ENCODE data around the gene GGT7.

- TF ChIP-seq RAD51 (IDR thresholded peaks at IDR 0.05; ENCODE audit: borderline replicate concordance, low read depth) (no peak), CBX2 (IDR thresholded peaks at IDR 0.05; ENCODE audit: insufficient read depth, low read length, poor library complexity, severe bottlenecking) (no peak), SMARCB1 (IDR thresholded peaks at IDR 0.05; ENCODE audit: insufficient read length, low read depth) (no peak), ZNF121 (CRISPR knock-in tag; conservative IDR thresholded peaks at IDR 0.05) (no peak), RNF219 (CRISPR knock-in tag; IDR thresholded peaks at IDR 0.05) (no peak), ATF7 (IDR thresholded peaks at IDR 0.05) (no peak), MAX (CRISPR knock-in tag; IDR thresholded peaks at IDR 0.05) (no peak)
Measured at GRCh38 chr20:34843421-34843820, 29.2 kb downstream of the GGT7 start.
